Adipose tissue (tissue), 3 donors: ENCODE data around the gene LPCAT1. TPM values are rescaled to one million over a fixed set of nuclear protein-coding genes. Genes with fewer than 3 reads are reported as not detected.

Source experiments
- H3K27ac ChIP-seq: one replicate; pipeline ENCODE4 v1.5.1; 2013; ENCODE audit warnings: low read depth, low read length
- WGBS, 3 donors: extraction: QIAGEN DNeasy Blood & Tissue Kit; methylation state at CpG; one replicate each; pipeline ENCODE4 v1.1.7; 2013; 5-methylcytosine and 5-hydroxymethylcytosine counted together
- polyA plus RNA-seq, 3 donors: library from polyadenylated mRNA; stranded (reverse); fragments of 200-250 nt; gene quantifications; one replicate each; pipeline ENCODE4 v1.2.3, GENCODE V29; 2013
- donor health status: healthy with polysubstance abuse.
- donor health status: Bipolar disorder and iron deficiency.
- donor health status: healthy.

LPCAT1 gene
- polyA plus RNA-seq, 3 donors, result 7.5 to 21.7 (median 21.0) TPM

GRCh38 chr5:1445689-1446601 is 77.8 kb downstream of the LPCAT1 start:
- no peak overlapping the region for H3K27ac ChIP-seq
- WGBS, 3 donors, result 4 to 7% (median 6%) methylated on average over 75 to 92 of the region's 92 CpGs

- 1 to 2% (median 2%) methylated on average over 26 to 51 of the region's 52 CpGs for WGBS, 3 donors
- H3K27ac ChIP-seq, result no peak within 1 kb of the TSS
These were observed 78.5 kb downstream of the LPCAT1 start, which contains the start of gene SLC6A3 for GRCh38 chr5:1445313-1445688. Gene SLC6A3 (minus strand): TSS chr5:1445440. CDS start chr5:1443197, 2,243 bp downstream.

- 5 to 10% (median 7%) methylated on average over 63 to 68 of the region's 68 CpGs for WGBS, 3 donors
- no peak overlapping the region for H3K27ac ChIP-seq
These were observed 79.2 kb downstream of the LPCAT1 start for GRCh38 chr5:1444361-1445189.

- no peak overlapping the region for H3K27ac ChIP-seq
- 41 to 55% (median 54%) methylated on average over 15 of the region's 15 CpGs for WGBS, 3 donors
These were observed 79.8 kb downstream of the LPCAT1 start for GRCh38 chr5:1443991-1444360.

GRCh38 chr5:1443171-1443570 is 80.6 kb downstream of the LPCAT1 start:
- 60 to 74% (median 67%) methylated on average over 9 of the region's 9 CpGs for WGBS, 3 donors
- H3K27ac ChIP-seq, result no peak overlapping the region

GRCh38 chr5:1442222-1443145 is 81.3 kb downstream of the LPCAT1 start:
- H3K27ac ChIP-seq, result no peak overlapping the region
- WGBS, 3 donors, result 57 to 74% (median 66%) methylated on average over 35 to 36 of the region's 36 CpGs

GRCh38 chr5:1441166-1441865 is 82.4 kb downstream of the LPCAT1 start:
- 89 to 91% (median 90%) methylated on average over 24 of the region's 24 CpGs for WGBS, 3 donors
- no peak overlapping the region for H3K27ac ChIP-seq

- WGBS, 3 donors, result 81 to 93% (median 89%) methylated on average over 3 of the region's 3 CpGs
- no peak overlapping the region for H3K27ac ChIP-seq
These were observed 83.7 kb downstream of the LPCAT1 start for GRCh38 chr5:1440098-1440493.

GRCh38 chr5:1439388-1440097 is 84.2 kb downstream of the LPCAT1 start:
- no peak overlapping the region for H3K27ac ChIP-seq
- WGBS, 3 donors, result 68 to 83% (median 76%) methylated on average over 15 of the region's 15 CpGs

- H3K27ac ChIP-seq, result no peak overlapping the region
- 83 to 91% (median 89%) methylated on average over 21 of the region's 21 CpGs for WGBS, 3 donors
These were observed 84.9 kb downstream of the LPCAT1 start for GRCh38 chr5:1438871-1439270.

GRCh38 chr5:1437876-1438559 is 85.7 kb downstream of the LPCAT1 start:
- WGBS, 3 donors, result 79 to 87% (median 86%) methylated on average over 25 of the region's 25 CpGs
- H3K27ac ChIP-seq, result no peak overlapping the region

- no peak overlapping the region for H3K27ac ChIP-seq
- WGBS, 3 donors, result 48 to 55% (median 49%) methylated on average over 11 of the region's 11 CpGs
These were observed 86.4 kb downstream of the LPCAT1 start for GRCh38 chr5:1437226-1437829.

- 77 to 89% (median 87%) methylated on average over 16 of the region's 16 CpGs for WGBS, 3 donors
- no peak overlapping the region for H3K27ac ChIP-seq
These were observed 87.1 kb downstream of the LPCAT1 start for GRCh38 chr5:1436681-1437080.

GRCh38 chr5:1436036-1436435 is 87.7 kb downstream of the LPCAT1 start:
- WGBS, 3 donors, result 73 to 85% (median 79%) methylated on average over 9 of the region's 10 CpGs

GRCh38 chr5:1435369-1435768 is 88.4 kb downstream of the LPCAT1 start:
- WGBS, 3 donors, result 79 to 90% (median 88%) methylated on average over 2 of the region's 2 CpGs
- no peak overlapping the region for H3K27ac ChIP-seq

More at GRCh38 chr5:1436036-1436435, 87.7 kb downstream of the LPCAT1 start:
- H3K27ac ChIP-seq, result no peak overlapping the region

- no peak overlapping the region for H3K27ac ChIP-seq
- 91 to 93% (median 92%) methylated on average over 15 of the region's 15 CpGs for WGBS, 3 donors
These were observed 91.5 kb downstream of the LPCAT1 start for GRCh38 chr5:1432296-1432695.
